NCI-H748 (cell line): ENCODE data around the gene SCYL3.

Experiments
- DNase-seq: peaks from one replicate; lab custom pipeline; 2025; ENCODE audit not compliant: unreplicated experiment; lab: John Stamatoyannopoulos, UW

The SCYL3 gene

GRCh38 chr1:169901115-169901514, 7.4 kb upstream of the SCYL3 start:
- DNase-seq = no peak

GRCh38 chr1:169900571-169900970, 6.9 kb upstream of the SCYL3 start:
- DNase-seq = no peak

DNA sequence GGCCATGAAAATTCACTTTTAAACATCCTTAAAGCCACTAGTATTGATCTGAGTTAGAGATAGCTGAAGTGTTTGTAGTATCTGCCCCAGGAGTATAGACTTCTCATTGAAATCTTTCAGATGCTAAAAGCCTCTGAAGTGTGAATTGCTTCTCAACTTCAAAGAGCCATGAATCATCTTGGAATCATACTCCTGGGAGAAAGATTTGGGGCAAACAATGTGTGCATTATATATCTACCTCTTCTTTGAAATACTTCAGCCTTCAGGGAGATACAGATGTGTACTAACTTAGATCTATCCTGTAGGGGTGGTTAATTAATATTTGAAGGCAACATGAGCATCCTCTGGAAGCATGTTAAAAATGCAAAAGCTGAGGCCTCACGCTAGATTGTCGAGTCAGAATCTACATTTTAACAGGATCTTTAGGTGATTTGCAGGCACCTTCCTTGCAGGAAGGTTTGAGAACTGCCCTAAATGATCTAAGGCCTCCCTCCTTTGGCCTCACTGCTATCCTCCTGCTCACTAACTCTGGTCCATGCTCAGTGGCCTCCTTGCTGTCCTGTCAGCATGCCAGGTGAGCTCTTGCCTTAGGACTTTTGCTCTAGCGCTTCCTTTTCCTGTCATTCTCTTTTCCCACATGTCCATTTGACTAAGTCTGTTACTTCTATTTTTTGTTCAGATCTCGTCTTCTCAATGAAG, 6.0 kb upstream of the SCYL3 start:
- no peak for DNase-seq

GRCh38 chr1:169896013-169896412, 2.3 kb upstream of the SCYL3 start:
- DNase-seq = no peak

DNA sequence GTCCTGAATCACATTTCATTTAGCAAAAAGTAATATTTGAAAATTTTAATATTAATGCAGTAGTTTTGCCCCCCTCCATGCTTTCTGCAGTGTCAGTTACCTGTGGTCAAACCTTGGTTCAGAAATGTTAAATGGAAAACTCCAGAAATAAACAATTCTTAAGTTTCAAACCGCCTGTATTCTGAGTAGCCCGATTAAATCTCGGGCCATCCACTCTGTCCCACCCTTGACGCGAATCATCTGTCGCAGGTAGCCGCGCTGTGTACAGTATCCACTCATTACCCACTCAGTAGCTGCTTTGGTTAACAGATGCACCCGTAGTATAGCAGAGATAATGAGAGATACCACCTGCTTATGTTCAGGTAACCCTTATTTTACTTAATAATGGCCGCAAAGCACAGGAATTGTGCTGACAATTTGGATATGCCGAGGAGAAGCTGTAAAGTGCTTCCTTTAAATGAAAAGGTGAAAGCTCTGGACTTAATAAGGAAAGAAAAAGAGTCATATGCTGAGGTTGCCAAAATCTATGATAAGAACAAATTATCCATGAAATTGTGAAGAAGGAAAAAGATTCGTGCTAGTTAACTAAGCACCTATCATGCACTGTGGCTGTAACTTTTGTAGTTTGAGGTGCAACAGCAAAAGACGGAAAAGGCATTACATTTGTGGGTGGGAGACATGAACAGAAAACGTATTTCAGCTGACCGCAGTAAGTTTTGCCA, 889 bp upstream of the SCYL3 start:
- peak; percentile 57 for DNase-seq

DNA sequence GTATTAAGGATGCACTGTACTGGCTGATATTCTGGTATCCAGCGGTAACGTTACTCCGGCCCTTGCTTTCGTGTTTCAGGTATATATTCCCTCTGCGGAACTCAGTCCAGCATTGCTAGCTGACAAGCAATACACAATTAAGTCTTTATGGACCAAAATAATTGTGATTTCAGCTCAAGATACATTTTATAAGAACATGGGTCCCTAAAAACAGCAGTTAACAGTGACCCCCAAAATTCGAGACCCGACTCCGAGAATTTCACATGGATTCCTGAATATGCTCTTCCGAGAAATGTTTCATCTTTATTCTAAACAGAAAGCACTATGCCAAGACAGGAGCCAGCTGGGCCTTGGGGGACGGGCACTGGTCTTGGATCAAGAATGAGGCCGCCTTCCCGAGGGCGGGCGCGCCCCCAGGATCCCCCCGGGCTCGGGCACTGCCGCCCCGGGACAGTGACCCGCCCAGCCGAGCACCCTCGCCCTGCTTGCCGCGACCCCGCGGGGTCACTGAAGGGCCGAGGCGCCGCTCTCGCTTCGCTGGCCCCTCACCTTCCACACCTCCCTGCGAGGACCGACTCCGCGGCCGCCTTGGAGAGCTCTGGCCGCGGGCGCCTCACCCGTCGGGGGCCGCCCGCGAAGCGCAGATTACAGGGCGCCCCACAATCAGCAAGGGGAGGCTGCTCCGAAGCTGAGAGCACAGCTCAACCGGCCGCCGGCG, 610 bp downstream of the SCYL3 start:
- peak; percentile 37 for DNase-seq

GRCh38 chr1:169892176-169892926, 1.3 kb downstream of the SCYL3 start:
- DNase-seq = no peak

GRCh38 chr1:169891539-169891885, 2.2 kb downstream of the SCYL3 start:
- DNase-seq = no peak

DNA sequence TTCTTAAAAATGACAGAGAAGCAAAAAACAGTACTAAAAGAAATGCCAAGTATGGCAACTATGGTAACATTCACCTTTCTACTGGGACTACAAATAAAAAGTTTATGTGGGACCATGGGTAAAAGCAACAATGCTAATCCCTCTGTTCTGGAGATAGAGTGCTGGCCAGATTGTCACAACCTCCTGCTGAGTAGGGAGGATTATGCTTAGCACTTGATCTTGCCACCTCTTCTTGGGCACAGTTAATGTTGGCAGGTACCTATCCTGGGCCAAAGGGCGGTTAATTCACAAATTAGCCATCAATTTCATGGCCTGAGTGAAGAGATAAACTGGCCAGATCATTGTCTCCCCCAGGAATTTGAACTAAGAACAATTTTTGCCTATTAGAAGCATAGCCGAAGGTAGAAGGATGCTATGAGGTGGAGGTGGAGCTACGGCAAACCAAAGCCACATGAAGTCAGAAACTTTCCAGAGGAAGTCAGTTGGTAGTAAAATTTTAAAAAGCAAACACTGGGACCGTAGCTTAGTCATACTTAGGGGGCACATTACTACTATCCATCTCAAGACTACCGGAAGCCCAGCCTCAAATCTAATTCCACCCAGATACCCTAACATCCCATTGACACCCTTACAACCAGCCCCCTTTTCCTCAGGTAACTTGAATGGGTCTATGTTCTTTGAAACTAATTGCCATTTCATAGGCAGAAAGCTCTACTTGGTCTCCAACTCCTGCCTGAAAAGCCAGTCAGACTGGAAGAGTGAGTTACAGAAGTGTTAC, 2.7 kb downstream of the SCYL3 start:
- DNase-seq = no peak

DNA sequence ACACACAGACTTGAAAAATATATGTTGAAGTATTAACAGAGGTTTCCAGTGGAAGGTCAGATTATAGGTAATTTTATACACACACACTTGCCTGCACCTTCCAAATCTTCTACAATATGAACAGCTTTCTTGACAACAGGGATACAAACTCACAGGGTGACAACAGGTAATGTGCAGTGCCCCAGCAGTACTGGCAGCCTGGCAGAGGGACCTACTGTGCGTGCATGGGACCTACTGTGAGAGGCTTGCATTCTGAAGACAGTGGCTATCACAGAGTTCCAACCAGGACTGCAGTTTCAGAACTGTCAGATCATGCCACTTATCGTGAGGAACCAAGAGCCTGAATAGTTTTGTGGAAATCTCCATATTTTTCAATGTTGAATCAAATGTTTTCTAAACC, 3.8 kb downstream of the SCYL3 start:
- DNase-seq = no peak

DNA sequence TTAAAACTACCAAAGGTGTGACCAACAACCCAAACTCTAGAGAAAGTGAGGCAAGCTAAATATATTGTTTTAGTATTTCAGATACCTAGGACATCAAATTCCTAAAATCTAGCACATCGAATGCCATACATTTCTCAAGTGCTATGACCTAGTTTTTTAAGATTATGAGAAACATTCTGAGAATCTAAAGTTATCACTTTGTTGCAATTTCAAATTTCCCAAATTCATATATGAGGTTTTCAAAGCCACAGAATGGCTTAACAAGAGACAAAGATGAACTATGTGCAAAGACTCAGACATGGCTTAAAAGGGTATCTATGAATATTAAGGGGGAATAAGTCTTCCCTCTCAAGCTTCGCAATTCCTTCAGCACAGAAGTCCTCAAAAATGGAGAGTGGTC, 6.8 kb downstream of the SCYL3 start:
- no peak for DNase-seq

DNA sequence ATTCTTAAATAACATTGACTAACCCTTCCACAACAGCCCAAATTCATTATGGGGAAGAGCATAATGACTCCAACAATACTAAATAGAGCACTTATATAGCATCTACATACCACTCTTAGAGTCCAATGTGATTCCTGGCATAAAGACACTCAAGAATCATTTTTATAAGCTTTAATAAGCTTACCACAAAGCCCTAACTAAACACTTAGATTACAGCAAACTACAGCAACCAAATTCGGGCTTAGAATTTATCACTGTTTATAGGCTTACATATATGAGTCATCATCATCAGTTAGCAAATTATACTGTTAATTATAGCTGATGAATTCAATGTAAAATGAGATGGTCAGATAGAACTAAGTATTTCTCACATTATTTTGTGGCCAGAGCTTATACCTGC, 7.3 kb downstream of the SCYL3 start:
- DNase-seq = no peak

GRCh38 chr1:169885207-169885606, 8.5 kb downstream of the SCYL3 start:
- no peak for DNase-seq

- DNase-seq = no peak
These were observed 9.1 kb downstream of the SCYL3 start for GRCh38 chr1:169884634-169885033.

- no peak for DNase-seq
These were observed 11.6 kb downstream of the SCYL3 start for GRCh38 chr1:169882039-169882511.

- DNase-seq = no peak
These were observed 14.5 kb downstream of the SCYL3 start for GRCh38 chr1:169879034-169879840.

DNA sequence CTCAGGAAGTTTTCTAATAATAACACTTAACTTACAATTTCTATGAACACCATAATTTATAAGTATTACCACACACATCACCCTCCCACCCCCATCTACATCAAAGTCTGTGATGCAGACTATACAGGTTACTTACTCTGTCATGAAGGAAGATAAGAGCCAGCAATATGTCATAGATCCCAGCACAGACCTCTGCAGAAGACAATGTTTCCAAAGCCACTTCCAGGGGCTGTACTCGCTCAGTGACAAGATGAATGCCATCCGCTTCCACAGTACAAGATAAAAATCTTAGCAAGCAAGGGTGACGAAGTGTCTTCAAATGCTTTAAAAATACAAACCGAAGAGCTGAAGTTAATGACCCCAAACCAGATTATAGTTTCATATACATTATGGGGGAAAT, 15.2 kb downstream of the SCYL3 start:
- no peak for DNase-seq

- DNase-seq = no peak
These were observed 15.8 kb downstream of the SCYL3 start for GRCh38 chr1:169877800-169878491.

DNA sequence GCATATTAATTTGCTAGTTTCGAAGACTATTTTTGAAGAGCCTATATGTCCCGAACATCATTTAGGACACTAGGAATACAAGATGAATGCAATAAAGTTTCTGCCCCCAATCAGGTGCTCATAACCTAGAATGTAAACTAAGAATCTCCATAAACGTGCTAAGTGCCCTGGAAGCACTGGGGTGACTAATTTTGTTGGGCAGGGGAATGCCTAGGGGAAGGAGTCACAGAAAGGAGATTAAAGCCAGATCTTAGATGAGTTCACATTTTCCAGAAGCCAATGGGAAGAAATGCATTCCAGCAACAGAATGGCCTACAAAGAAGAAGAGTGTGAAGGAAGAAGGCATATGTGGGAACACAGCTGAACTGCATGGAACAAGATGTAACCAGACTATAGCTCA, 19.5 kb downstream of the SCYL3 start:
- DNase-seq = no peak
